ENCODE results near the gene INTS6. TPM values are rescaled to one million over a fixed set of nuclear protein-coding genes. Genes with fewer than 3 reads are reported as not detected.

Gene INTS6
- polyA plus RNA-seq, 1 donor (not counting 4 experiments of a cell fraction or from before 2014, with no cell fraction given): 44.2 TPM

- Histone ChIP-seq H3K4me1 (ENCODE audit: control insufficient read depth, extremely low read depth, insufficient read depth, low read length) (no peaks in the 10 kb centered on the region), H4K20me1 (ENCODE audit: control insufficient read depth, extremely low read depth, insufficient read depth, low read length) (no peaks in the 10 kb centered on the region), H3K9me1 (ENCODE audit: control insufficient read depth, extremely low read depth, insufficient read depth, low read length) (no peaks in the 10 kb centered on the region), H3K27me3 (ENCODE audit: control insufficient read depth, extremely low read depth, insufficient read depth, low read length) (peaks cover 3% of the 10 kb centered on the region), H3K4me3 (ENCODE audit: control insufficient read depth in 2 of 3, extremely low read depth in 1 of 3, insufficient read depth in 2 of 3, low read depth in 1 of 3, low read length in 3 of 3) (no peak overlapping the region), H3K36me3 (ENCODE audit: control insufficient read depth in 2 of 2, extremely low read depth in 1 of 2, insufficient read depth in 2 of 2, low read length in 2 of 2) (no peaks in the 10 kb centered on the region), H3K9me3 (ENCODE audit: control insufficient read depth, low read depth, low read length) (no peaks in the 10 kb centered on the region), H2AFZ (ENCODE audit: control insufficient read depth, low read length) (no peak overlapping the region), H3K4me2 (ENCODE audit: control insufficient read depth, extremely low read depth, insufficient read depth, low read depth, low read length) (no peak overlapping the region), H3K9ac (ENCODE audit: control insufficient read depth, extremely low read depth, insufficient read depth, low read length) (no peak overlapping the region), H3K79me2 (ENCODE audit: control insufficient read depth, insufficient read depth, low read length) (no peaks in the 10 kb centered on the region), H3K27ac (ENCODE audit: control insufficient read depth, insufficient read depth, low read length) (no peak overlapping the region)
- dilution Hi-C loops (cut with MboI; ENCODE audit: extremely low pct_ligation_motif_present, low sequenced_read_pairs): no loop called here
- FAIRE-seq: no peak
- no peak for DNase-seq (ENCODE audit: low read depth, low spot score)
- TF ChIP-seq CTCF (optimal IDR thresholded peaks at IDR 0.05 in 1 of 3, IDR thresholded peaks at IDR 0.05 in 1 of 3, conservative IDR thresholded peaks at IDR 0.05 in 1 of 3; ENCODE audit: extremely low read depth in 1 of 3, insufficient read depth in 2 of 3, low read length in 3 of 3): no peak
- no peak for TF ChIP-seq EZH2 (IDR thresholded peaks at IDR 0.05; ENCODE audit: low read length)
Measured at GRCh38 chr13:51317262-51317661, 135.6 kb downstream of the INTS6 start.

- no peak overlapping the region for H3K4me2 ChIP-seq (ENCODE audit: control insufficient read depth, extremely low read depth, insufficient read depth, low read depth, low read length)
- no peak overlapping the region for H3K27ac ChIP-seq (ENCODE audit: control insufficient read depth, insufficient read depth, low read length)
- H3K36me3 ChIP-seq (ENCODE audit: control insufficient read depth in 2 of 2, extremely low read depth in 1 of 2, insufficient read depth in 2 of 2, low read length in 2 of 2): no peaks in the 10 kb centered on the region
- H3K4me3 ChIP-seq (ENCODE audit: control insufficient read depth in 2 of 3, extremely low read depth in 1 of 3, insufficient read depth in 2 of 3, low read depth in 1 of 3, low read length in 3 of 3): no peak overlapping the region
- dilution Hi-C loops (cut with MboI; ENCODE audit: extremely low pct_ligation_motif_present, low sequenced_read_pairs): no loop called here
- no peaks in the 10 kb centered on the region for H3K9me1 ChIP-seq (ENCODE audit: control insufficient read depth, extremely low read depth, insufficient read depth, low read length)
- no peak overlapping the region for H3K9ac ChIP-seq (ENCODE audit: control insufficient read depth, extremely low read depth, insufficient read depth, low read length)
- no peak for TF ChIP-seq EZH2 (IDR thresholded peaks at IDR 0.05; ENCODE audit: low read length)
- no peak for TF ChIP-seq CTCF (optimal IDR thresholded peaks at IDR 0.05 in 1 of 3, IDR thresholded peaks at IDR 0.05 in 1 of 3, conservative IDR thresholded peaks at IDR 0.05 in 1 of 3; ENCODE audit: extremely low read depth in 1 of 3, insufficient read depth in 2 of 3, low read length in 3 of 3)
- no peaks in the 10 kb centered on the region for H4K20me1 ChIP-seq (ENCODE audit: control insufficient read depth, extremely low read depth, insufficient read depth, low read length)
- H3K9me3 ChIP-seq (ENCODE audit: control insufficient read depth, low read depth, low read length): no peaks in the 10 kb centered on the region
- no peak for DNase-seq (ENCODE audit: low read depth, low spot score)
- peaks cover 4% of the 10 kb centered on the region for H3K27me3 ChIP-seq (ENCODE audit: control insufficient read depth, extremely low read depth, insufficient read depth, low read length)
- H2AFZ ChIP-seq (ENCODE audit: control insufficient read depth, low read length): no peak overlapping the region
- H3K4me1 ChIP-seq (ENCODE audit: control insufficient read depth, extremely low read depth, insufficient read depth, low read length): no peaks in the 10 kb centered on the region
- FAIRE-seq: no peak
- H3K79me2 ChIP-seq (ENCODE audit: control insufficient read depth, insufficient read depth, low read length): no peaks in the 10 kb centered on the region
Measured at GRCh38 chr13:51313619-51314018, 139.2 kb downstream of the INTS6 start.

All from keratinocyte (primary cell).